ENCODE measurements around the gene THSD4. TPM values are rescaled to one million over a fixed set of nuclear protein-coding genes. Genes with fewer than 3 reads are reported as not detected.

Gene THSD4
- total RNA-seq, 1 donor from 2014 or later, result not detected

DNA sequence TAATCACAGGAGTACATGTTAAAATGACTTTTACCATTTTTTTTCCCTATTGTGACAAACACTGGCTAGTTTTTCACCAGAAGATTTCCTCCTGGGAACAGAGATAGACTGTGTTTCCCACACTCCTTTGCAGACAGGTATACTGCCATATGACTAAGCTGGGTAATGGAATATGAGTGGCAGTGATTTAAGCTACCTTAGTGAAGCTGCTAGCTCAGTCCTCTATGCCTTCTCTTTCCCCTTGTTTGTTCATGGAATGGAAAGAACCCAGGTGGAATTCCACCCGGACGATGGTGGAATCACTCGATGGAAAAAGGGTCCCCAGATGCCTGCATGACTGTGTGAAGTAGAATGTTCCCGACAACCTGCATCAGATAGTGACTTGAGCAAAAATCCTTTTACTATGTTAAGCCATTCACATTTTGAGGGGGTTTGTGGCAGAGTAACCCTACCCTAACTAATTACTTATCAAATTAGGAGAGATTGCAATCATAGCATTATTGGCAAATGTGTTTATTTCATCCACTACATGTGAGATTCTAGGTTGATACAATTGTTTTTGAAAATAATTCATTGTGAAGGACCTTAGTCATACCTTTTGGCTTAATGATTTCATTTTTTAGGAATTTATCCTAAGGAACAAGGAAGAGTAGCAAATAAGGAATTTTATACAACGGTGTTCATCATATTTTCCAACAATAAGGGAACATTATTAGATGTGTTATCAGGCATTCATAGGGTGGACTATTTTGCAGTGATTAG lies 16.5 kb downstream of the THSD4 start:
- H3K27me3 Mint-ChIP-seq (ENCODE audit: low read depth), result peaks cover 2% of the 10 kb centered on the region
- intact Hi-C loops (cut with micrococcal nuclease), result no loop called here
- H3K36me3 Mint-ChIP-seq (ENCODE audit: low read depth), result no peaks in the 10 kb centered on the region
- H3K4me3 Mint-ChIP-seq (ENCODE audit: low read depth), result no peak overlapping the region
- no peak for DNase-seq (ENCODE audit: low spot score)
- H3K27ac Mint-ChIP-seq, result no peak overlapping the region
- H3K9me3 Mint-ChIP-seq, result no peaks in the 10 kb centered on the region
- no peaks in the 10 kb centered on the region for H3K4me1 Mint-ChIP-seq (ENCODE audit: low read depth)

DNA sequence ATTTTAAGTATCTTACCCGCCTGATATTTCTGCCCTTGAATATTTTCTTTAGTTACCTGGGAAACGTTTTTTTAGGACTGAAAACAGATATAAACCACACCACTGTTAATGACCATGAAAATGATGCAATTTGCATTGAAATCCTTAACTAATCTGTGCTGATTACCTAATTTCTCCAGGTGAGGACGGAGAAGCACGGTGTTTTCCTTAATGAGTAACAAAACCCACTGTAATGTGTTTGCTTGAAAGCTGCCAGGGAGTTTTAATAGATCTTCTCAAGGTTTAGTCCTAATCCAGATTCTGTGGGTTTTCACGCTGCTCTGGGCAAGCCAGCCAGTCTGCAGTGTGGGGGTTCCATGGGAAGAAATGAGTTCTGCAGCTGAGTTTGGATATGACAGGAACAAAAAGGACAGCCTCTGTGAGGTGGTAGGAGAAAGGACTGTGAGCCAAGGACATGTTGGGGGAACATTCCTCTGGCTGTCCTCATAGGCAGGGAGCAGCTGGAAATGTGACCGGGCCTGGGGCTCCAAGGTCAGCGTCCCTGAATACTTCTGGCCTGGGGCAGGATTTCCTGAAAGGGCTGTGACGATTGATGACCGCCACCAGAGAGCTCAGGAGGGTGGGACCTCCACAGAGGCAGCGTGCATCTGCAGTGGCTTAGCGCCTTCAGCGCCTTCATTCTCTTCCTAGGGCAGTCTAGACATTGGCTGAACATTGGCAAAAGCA lies 18.6 kb downstream of the THSD4 start:
- intact Hi-C loops (cut with micrococcal nuclease), result no loop called here
- H3K4me1 Mint-ChIP-seq (ENCODE audit: low read depth), result no peaks in the 10 kb centered on the region
- no peak for DNase-seq (ENCODE audit: low spot score)

GRCh38 chr15:71136159-71136783 lies 21.0 kb downstream of the THSD4 start:
- H3K4me3 Mint-ChIP-seq (ENCODE audit: low read depth), result no peak overlapping the region
- H3K36me3 Mint-ChIP-seq (ENCODE audit: low read depth), result no peaks in the 10 kb centered on the region
- H3K9me3 Mint-ChIP-seq, result no peaks in the 10 kb centered on the region
- DNase-seq (ENCODE audit: low spot score), result no peak
- peaks cover 2% of the 10 kb centered on the region for H3K27me3 Mint-ChIP-seq (ENCODE audit: low read depth)
- intact Hi-C loops (cut with micrococcal nuclease), result no loop called here
- no peak overlapping the region for H3K27ac Mint-ChIP-seq
- no peaks in the 10 kb centered on the region for H3K4me1 Mint-ChIP-seq (ENCODE audit: low read depth)

More for the DNA sequence above, 18.6 kb downstream of the THSD4 start:
- H3K9me3 Mint-ChIP-seq, result no peaks in the 10 kb centered on the region
- no peak overlapping the region for H3K4me3 Mint-ChIP-seq (ENCODE audit: low read depth)
- H3K36me3 Mint-ChIP-seq (ENCODE audit: low read depth), result no peaks in the 10 kb centered on the region
- H3K27ac Mint-ChIP-seq, result no peak overlapping the region
- H3K27me3 Mint-ChIP-seq (ENCODE audit: low read depth), result peaks cover 2% of the 10 kb centered on the region

GRCh38 chr15:71136793-71137518 lies 21.7 kb downstream of the THSD4 start:
- Mint-ChIP-seq H3K4me1 (ENCODE audit: low read depth) (no peaks in the 10 kb centered on the region), H3K4me3 (ENCODE audit: low read depth) (no peak overlapping the region), H3K36me3 (ENCODE audit: low read depth) (no peaks in the 10 kb centered on the region), H3K27me3 (ENCODE audit: low read depth) (peaks cover 2% of the 10 kb centered on the region), H3K9me3 (no peaks in the 10 kb centered on the region), H3K27ac (no peak overlapping the region)
- intact Hi-C loops (cut with micrococcal nuclease), result no loop called here
- no peak for DNase-seq (ENCODE audit: low spot score)

DNA sequence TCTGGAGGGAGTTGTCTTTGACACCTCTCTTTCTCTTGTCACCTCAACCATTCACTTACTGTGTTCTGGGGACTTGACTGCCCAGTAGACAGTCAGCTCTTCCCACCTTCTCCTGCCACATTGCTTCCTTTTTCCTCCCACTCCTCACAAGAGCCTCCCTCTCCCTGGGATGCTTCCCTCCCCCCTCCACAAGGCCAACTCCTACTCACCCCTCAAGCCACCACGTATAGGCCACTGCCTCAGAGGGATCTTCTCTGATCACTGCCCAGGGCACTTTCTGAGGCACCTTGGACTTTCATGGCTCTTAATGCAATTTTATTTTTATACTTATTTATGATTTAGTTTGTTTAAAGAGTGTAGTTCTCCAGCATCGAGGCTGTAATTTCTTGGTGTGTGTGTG lies 23.2 kb downstream of the THSD4 start:
- H3K4me1 Mint-ChIP-seq (ENCODE audit: low read depth), result no peaks in the 10 kb centered on the region
- no peak overlapping the region for H3K27ac Mint-ChIP-seq
- no peak overlapping the region for H3K4me3 Mint-ChIP-seq (ENCODE audit: low read depth)
- no peaks in the 10 kb centered on the region for H3K9me3 Mint-ChIP-seq
- no peaks in the 10 kb centered on the region for H3K36me3 Mint-ChIP-seq (ENCODE audit: low read depth)
- DNase-seq (ENCODE audit: low spot score), result no peak
- H3K27me3 Mint-ChIP-seq (ENCODE audit: low read depth), result no peaks in the 10 kb centered on the region
- intact Hi-C loops (cut with micrococcal nuclease), result no loop called here

DNA sequence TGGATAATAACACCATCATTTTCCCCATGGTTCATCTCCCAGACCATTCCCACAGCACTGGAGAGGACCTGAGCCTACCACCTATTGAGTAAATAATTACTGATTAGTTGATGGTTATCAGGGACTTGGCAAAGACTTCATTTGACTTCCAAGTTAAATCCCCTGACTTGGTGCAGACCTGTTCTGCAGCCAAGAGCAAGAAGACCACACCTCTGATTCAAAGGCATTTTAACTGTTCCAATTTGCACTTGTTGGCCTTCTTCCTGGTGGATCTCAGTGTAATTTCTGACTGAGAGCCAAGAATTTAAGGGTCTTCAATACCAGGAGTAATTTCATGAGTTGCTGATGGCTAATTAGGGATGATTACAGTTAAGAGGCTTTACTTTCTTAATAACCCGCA lies 24.0 kb downstream of the THSD4 start:
- no peak overlapping the region for H3K27ac Mint-ChIP-seq
- intact Hi-C loops (cut with micrococcal nuclease), result no loop called here

DNA sequence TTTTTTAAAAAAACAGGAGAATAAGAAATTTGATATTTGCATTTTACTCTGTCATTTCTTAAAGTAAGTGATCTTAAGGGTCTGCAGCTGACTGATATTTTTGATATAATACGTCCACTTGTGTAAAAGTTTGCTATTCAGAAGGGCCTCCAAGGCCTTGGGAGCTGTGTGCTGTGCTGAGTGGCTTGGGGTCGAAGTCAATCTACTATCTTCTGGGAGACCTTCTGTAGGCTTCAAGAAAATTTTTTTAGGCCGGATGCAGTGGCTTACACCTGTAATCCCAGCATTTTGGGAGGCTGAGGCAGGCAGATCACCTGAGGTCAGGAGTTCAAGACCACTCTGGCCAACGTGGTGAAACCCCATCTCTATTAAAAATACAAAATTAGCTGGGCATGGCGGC lies 26.3 kb downstream of the THSD4 start:
- Mint-ChIP-seq H3K4me1 (ENCODE audit: low read depth) (no peaks in the 10 kb centered on the region), H3K27ac (no peak overlapping the region), H3K9me3 (no peaks in the 10 kb centered on the region), H3K4me3 (ENCODE audit: low read depth) (no peak overlapping the region), H3K36me3 (ENCODE audit: low read depth) (no peaks in the 10 kb centered on the region), H3K27me3 (ENCODE audit: low read depth) (peaks cover 4% of the 10 kb centered on the region)
- intact Hi-C loops (cut with micrococcal nuclease), result no loop called here
- DNase-seq (ENCODE audit: low spot score), result no peak

More for the DNA sequence above, 24.0 kb downstream of the THSD4 start:
- no peaks in the 10 kb centered on the region for H3K27me3 Mint-ChIP-seq (ENCODE audit: low read depth)
- DNase-seq (ENCODE audit: low spot score), result no peak
- H3K4me1 Mint-ChIP-seq (ENCODE audit: low read depth), result no peaks in the 10 kb centered on the region
- H3K4me3 Mint-ChIP-seq (ENCODE audit: low read depth), result no peak overlapping the region
- H3K9me3 Mint-ChIP-seq, result no peaks in the 10 kb centered on the region
- no peaks in the 10 kb centered on the region for H3K36me3 Mint-ChIP-seq (ENCODE audit: low read depth)

DNA sequence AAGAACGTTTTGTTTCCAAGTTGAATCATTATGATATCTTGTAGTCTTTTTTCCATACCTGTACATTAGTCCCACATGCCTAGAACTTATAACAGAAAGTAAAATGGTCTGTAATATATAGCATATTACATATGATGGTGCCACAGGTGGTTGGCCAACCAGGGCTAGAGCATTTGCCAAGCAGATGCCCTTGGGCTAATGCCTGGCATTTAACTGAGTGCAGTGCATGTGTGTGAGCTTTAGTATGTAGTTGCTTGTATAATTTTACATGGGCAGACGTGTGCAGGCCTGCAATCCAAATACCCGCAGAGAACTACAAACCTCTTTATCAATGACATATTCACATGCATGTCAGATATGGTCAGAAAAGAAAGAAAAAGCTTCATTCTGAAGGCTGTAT lies 27.5 kb downstream of the THSD4 start:
- DNase-seq (ENCODE audit: low spot score), result no peak
- Mint-ChIP-seq H3K27ac (no peak overlapping the region), H3K36me3 (ENCODE audit: low read depth) (no peaks in the 10 kb centered on the region), H3K4me1 (ENCODE audit: low read depth) (no peaks in the 10 kb centered on the region), H3K27me3 (ENCODE audit: low read depth) (peaks cover 4% of the 10 kb centered on the region), H3K9me3 (no peaks in the 10 kb centered on the region), H3K4me3 (ENCODE audit: low read depth) (no peak overlapping the region)
- intact Hi-C loops (cut with micrococcal nuclease), result no loop called here

- Mint-ChIP-seq H3K36me3 (ENCODE audit: low read depth) (no peaks in the 10 kb centered on the region), H3K27me3 (ENCODE audit: low read depth) (peaks cover 4% of the 10 kb centered on the region), H3K9me3 (no peaks in the 10 kb centered on the region), H3K4me1 (ENCODE audit: low read depth) (no peaks in the 10 kb centered on the region), H3K4me3 (ENCODE audit: low read depth) (no peak overlapping the region), H3K27ac (no peak overlapping the region)
- intact Hi-C loops (cut with micrococcal nuclease), result no loop called here
- no peak for DNase-seq (ENCODE audit: low spot score)
Measured at GRCh38 chr15:71143373-71144310, 28.4 kb downstream of the THSD4 start.

DNA sequence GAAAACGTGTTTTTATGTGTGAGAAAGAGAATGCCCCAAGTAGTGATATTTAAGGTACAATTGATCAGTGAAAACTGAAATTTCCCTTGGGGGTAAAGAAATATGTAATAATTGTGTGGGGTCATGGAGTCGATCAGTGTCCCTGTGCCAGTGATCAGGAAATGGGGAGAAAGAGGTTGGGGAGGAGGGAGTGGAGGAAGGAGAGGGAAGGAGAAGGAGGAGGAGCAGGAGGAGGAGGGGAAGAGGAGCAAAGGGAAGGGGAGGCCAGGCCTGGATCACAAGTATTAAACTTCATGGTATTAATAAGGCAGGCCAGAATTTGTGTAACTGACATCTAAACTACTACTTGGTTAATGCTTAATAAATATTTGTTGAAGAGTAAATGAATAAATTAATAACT lies 30.4 kb downstream of the THSD4 start:
- H3K4me1 Mint-ChIP-seq (ENCODE audit: low read depth), result no peaks in the 10 kb centered on the region
- no peak for DNase-seq (ENCODE audit: low spot score)
- no peak overlapping the region for H3K4me3 Mint-ChIP-seq (ENCODE audit: low read depth)
- no peaks in the 10 kb centered on the region for H3K9me3 Mint-ChIP-seq
- H3K36me3 Mint-ChIP-seq (ENCODE audit: low read depth), result no peaks in the 10 kb centered on the region
- intact Hi-C loops (cut with micrococcal nuclease), result no loop called here
- H3K27ac Mint-ChIP-seq, result no peak overlapping the region
- peaks cover 4% of the 10 kb centered on the region for H3K27me3 Mint-ChIP-seq (ENCODE audit: low read depth)

DNA sequence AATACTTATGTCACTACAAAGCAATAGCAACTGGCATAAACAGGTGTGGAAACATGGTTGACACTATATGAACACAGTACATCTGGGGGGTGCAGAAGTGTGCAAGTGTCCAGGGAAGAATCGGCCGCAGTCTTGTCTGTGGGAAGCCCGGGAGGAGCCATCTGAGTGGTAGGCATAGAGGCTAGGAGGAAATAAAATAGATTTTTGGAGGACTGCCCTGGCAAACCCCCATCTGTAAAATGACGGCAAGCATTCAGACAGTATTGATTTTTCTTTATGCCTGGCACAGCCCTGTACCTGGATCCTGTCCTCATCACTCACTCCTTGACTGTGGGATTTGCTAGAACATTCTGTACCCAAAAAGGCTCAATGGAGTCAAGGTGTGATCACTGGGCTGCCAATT lies 31.3 kb downstream of the THSD4 start:
- H3K27me3 Mint-ChIP-seq (ENCODE audit: low read depth), result peaks cover 4% of the 10 kb centered on the region
- no peak overlapping the region for H3K4me3 Mint-ChIP-seq (ENCODE audit: low read depth)
- DNase-seq (ENCODE audit: low spot score), result no peak
- H3K36me3 Mint-ChIP-seq (ENCODE audit: low read depth), result no peaks in the 10 kb centered on the region
- no peaks in the 10 kb centered on the region for H3K4me1 Mint-ChIP-seq (ENCODE audit: low read depth)
- intact Hi-C loops (cut with micrococcal nuclease), result no loop called here
- no peaks in the 10 kb centered on the region for H3K9me3 Mint-ChIP-seq
- H3K27ac Mint-ChIP-seq, result no peak overlapping the region

DNA sequence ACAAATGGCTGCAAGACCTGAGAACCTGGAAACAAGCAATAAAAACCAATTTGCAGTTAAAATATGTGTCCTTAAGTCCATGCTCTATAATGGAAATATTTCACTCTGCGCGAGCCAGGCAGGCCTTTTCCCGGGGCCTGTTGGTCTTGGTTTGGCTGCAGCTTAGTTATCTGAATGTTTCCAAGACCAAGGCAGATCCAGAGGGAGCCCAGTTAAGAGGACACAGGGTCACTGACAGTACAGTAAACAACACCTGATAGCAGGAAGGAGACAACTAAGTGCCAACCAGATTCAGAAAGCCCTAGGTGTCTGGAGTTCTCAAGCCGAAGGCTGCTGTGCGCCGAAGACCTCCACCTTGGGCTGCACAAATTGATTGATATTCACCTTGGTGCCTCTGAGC lies 32.8 kb downstream of the THSD4 start:
- H3K36me3 Mint-ChIP-seq (ENCODE audit: low read depth), result no peaks in the 10 kb centered on the region
- H3K9me3 Mint-ChIP-seq, result no peaks in the 10 kb centered on the region
- H3K4me1 Mint-ChIP-seq (ENCODE audit: low read depth), result no peaks in the 10 kb centered on the region
- intact Hi-C loops (cut with micrococcal nuclease), result no loop called here
- H3K27me3 Mint-ChIP-seq (ENCODE audit: low read depth), result peaks cover 4% of the 10 kb centered on the region
- DNase-seq (ENCODE audit: low spot score), result no peak
- H3K27ac Mint-ChIP-seq, result no peak overlapping the region
- no peak overlapping the region for H3K4me3 Mint-ChIP-seq (ENCODE audit: low read depth)
